Subcutaneous adipose tissue (tissue), 4 donors: ENCODE measurements around the gene GM2A. TPM values are rescaled to one million over a fixed set of nuclear protein-coding genes. Genes with fewer than 3 reads are reported as not detected.

ENCODE experiments used
- CTCF ChIP-seq: fragments of 450-650 bp; IDR thresholded peaks from one replicate; pipeline ENCODE4 v1.5.1; 2016; ENCODE audit warnings: low read depth, mild to moderate bottlenecking, control low read depth, antibody characterized with exemption, moderate library complexity
- total RNA-seq, 4 donors: library from RNA; depleted of rRNA; stranded (reverse); fragments of >200 nt; gene quantifications; one replicate each; pipeline ENCODE4 v1.1.0, GENCODE V29; 2016

Gene GM2A
- total RNA-seq, 4 donors from 2014 or later = 22.6 to 159 (median 34.0) TPM

- TF ChIP-seq CTCF = no peak
These were observed 38.1 kb upstream of the GM2A start for GRCh38 chr5:151214614-151215545.

GRCh38 chr5:151215546-151215880 is 37.5 kb upstream of the GM2A start:
- TF ChIP-seq CTCF = no peak

- no peak for TF ChIP-seq CTCF
These were observed 36.2 kb upstream of the GM2A start for GRCh38 chr5:151216781-151217180.

GRCh38 chr5:151218177-151218576 is 34.8 kb upstream of the GM2A start:
- TF ChIP-seq CTCF = no peak

- no peak for TF ChIP-seq CTCF
These were observed 33.8 kb upstream of the GM2A start for GRCh38 chr5:151219138-151219537.

- no peak for TF ChIP-seq CTCF
These were observed 33.2 kb upstream of the GM2A start for GRCh38 chr5:151219789-151220188.

GRCh38 chr5:151221574-151221973 is 31.4 kb upstream of the GM2A start:
- TF ChIP-seq CTCF = no peak
